ENCODE measurements around the gene FBL. TPM values are rescaled to one million over a fixed set of nuclear protein-coding genes. Genes with fewer than 3 reads are reported as not detected.
"Not testable (repeated sequence)": the region's sequence is repeated elsewhere in the genome, so short reads cannot be mapped to it uniquely, and the experiment has no call there.

The FBL gene
- polyA plus RNA-seq (2013) = 183 and 189 TPM in 2 replicates

- no CpG with 5 or more reads among the region's 57 CpGs for WGBS (ENCODE audit: extremely low coverage, insufficient coverage, insufficient read length)
- peaks cover 3% of the 10 kb centered on the region for H3K9me3 ChIP-seq (ENCODE audit: insufficient read depth, low read depth, low read length)
- peaks cover 12 to 16% of the 10 kb centered on the region in 2 experiments for H3K4me1 ChIP-seq (ENCODE audit: control insufficient read depth in 1 of 2, insufficient read depth in 2 of 2, low read length in 2 of 2)
- peak within 1 kb of the TSS; percentile 97 for H3K4ac ChIP-seq (ENCODE audit: low read depth, low read length)
- H3K36me3 ChIP-seq (ENCODE audit: control insufficient read depth in 1 of 2, insufficient read depth in 2 of 2, low read length in 2 of 2) = peaks cover 0 to under 1% of the 10 kb centered on the region in 2 experiments
- peak; percentile 94 to 99 for DNase-seq
- H3K79me2 ChIP-seq (ENCODE audit: control insufficient read depth, insufficient read depth, low read length, poor library complexity) = peaks cover 23% of the 10 kb centered on the region
- peak within 1 kb of the TSS; percentile 78 for H2BK120ac ChIP-seq (ENCODE audit: insufficient read depth, low read length, poor library complexity)
- peak within 1 kb of the TSS; percentile 91 for H3K14ac ChIP-seq (ENCODE audit: low read length)
- peak within 1 kb of the TSS; percentile 84 for H4K91ac ChIP-seq (ENCODE audit: low read depth, low read length)
- H2AFZ ChIP-seq (ENCODE audit: insufficient read depth, low read length, poor library complexity) = peak within 1 kb of the TSS; percentile 90
- peak within 1 kb of the TSS; percentile 100 for H4K12ac ChIP-seq (ENCODE audit: low read depth, low read length)
- H3K79me1 ChIP-seq (ENCODE audit: low read length) = peaks cover 7% of the 10 kb centered on the region
- H3K27me3 ChIP-seq (ENCODE audit: insufficient read depth, low read length) = no peaks in the 10 kb centered on the region
- no peak within 1 kb of the TSS for H3K23ac ChIP-seq (ENCODE audit: low read length)
- no peak within 1 kb of the TSS for H2BK12ac ChIP-seq (ENCODE audit: low read length)
- peak within 1 kb of the TSS; percentile 92 for H3K9ac ChIP-seq (ENCODE audit: low read length)
- peak within 1 kb of the TSS; percentile 86 for H3K4me3 ChIP-seq (ENCODE audit: low read depth, low read length)
- H4K8ac ChIP-seq (ENCODE audit: low read depth, low read length) = peak within 1 kb of the TSS; percentile 99
- H3K4me2 ChIP-seq (ENCODE audit: low read length) = peak within 1 kb of the TSS; percentile 82
- H3K18ac ChIP-seq (ENCODE audit: low read length) = peak within 1 kb of the TSS; percentile 85
- H3K27ac ChIP-seq (ENCODE audit: low read depth, low read length) = peak within 1 kb of the TSS; percentile 32
- H2AK5ac ChIP-seq (ENCODE audit: low read length) = peak within 1 kb of the TSS; percentile 40
- H2BK5ac ChIP-seq (ENCODE audit: low read depth, low read length, poor library complexity) = peak within 1 kb of the TSS; percentile 80
Observed at GRCh38 chr19:39845933-39846677, at the start of gene FBL. Gene FBL, minus strand, starts transcription at chr19:39846379. Its CDS starts 79 bp downstream, at chr19:39846300.

GRCh38 chr19:39895096-39895495 is 48.9 kb upstream of the FBL start:
- not testable (repeated sequence) for H2AK5ac ChIP-seq (ENCODE audit: low read length); H3K4me3 ChIP-seq (ENCODE audit: low read depth, low read length); H3K36me3 ChIP-seq (ENCODE audit: control insufficient read depth in 1 of 2, insufficient read depth in 2 of 2, low read length in 2 of 2); H3K4me2 ChIP-seq (ENCODE audit: low read length); H4K8ac ChIP-seq (ENCODE audit: low read depth, low read length); H3K27me3 ChIP-seq (ENCODE audit: insufficient read depth, low read length); H3K4ac ChIP-seq (ENCODE audit: low read depth, low read length); H3K14ac ChIP-seq (ENCODE audit: low read length); H3K9ac ChIP-seq (ENCODE audit: low read length); H4K12ac ChIP-seq (ENCODE audit: low read depth, low read length); H3K9me3 ChIP-seq (ENCODE audit: insufficient read depth, low read depth, low read length); H2BK12ac ChIP-seq (ENCODE audit: low read length); H3K79me1 ChIP-seq (ENCODE audit: low read length); H3K18ac ChIP-seq (ENCODE audit: low read length); H4K91ac ChIP-seq (ENCODE audit: low read depth, low read length); H2BK5ac ChIP-seq (ENCODE audit: low read depth, low read length, poor library complexity); H3K23ac ChIP-seq (ENCODE audit: low read length); DNase-seq; H3K79me2 ChIP-seq (ENCODE audit: control insufficient read depth, insufficient read depth, low read length, poor library complexity); H2AFZ ChIP-seq (ENCODE audit: insufficient read depth, low read length, poor library complexity); H2BK120ac ChIP-seq (ENCODE audit: insufficient read depth, low read length, poor library complexity); H3K4me1 ChIP-seq (ENCODE audit: control insufficient read depth in 1 of 2, insufficient read depth in 2 of 2, low read length in 2 of 2); H3K27ac ChIP-seq (ENCODE audit: low read depth, low read length)
- WGBS (ENCODE audit: extremely low coverage, insufficient coverage, insufficient read length) = no CpG with 5 or more reads among the region's 11 CpGs

DNA sequence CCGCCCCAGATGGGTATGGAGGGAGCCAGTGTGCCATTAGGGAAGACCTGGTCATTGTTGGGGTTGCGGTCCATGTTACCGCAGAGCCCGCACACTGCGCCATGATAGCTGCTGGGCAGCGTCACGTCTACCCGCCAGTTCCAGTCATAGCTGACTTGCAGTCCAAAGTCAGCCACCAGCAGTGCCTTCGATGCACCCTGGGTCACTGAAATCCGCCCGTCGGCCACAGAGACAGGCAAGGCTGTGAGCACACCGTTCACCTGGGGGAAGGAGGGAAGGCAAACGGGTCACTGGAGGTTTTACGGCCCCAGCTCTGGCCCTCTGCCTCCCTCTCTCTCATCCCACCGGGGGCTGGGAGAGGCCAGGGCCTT is 48.0 kb upstream of the FBL start:
- H3K79me1 ChIP-seq (ENCODE audit: low read length); H3K4me2 ChIP-seq (ENCODE audit: low read length); H3K14ac ChIP-seq (ENCODE audit: low read length); H3K23ac ChIP-seq (ENCODE audit: low read length); H3K4me1 ChIP-seq (ENCODE audit: control insufficient read depth in 1 of 2, insufficient read depth in 2 of 2, low read length in 2 of 2); H2BK12ac ChIP-seq (ENCODE audit: low read length); H3K4ac ChIP-seq (ENCODE audit: low read depth, low read length); DNase-seq; H2AK5ac ChIP-seq (ENCODE audit: low read length); H4K12ac ChIP-seq (ENCODE audit: low read depth, low read length); H3K9me3 ChIP-seq (ENCODE audit: insufficient read depth, low read depth, low read length); H2AFZ ChIP-seq (ENCODE audit: insufficient read depth, low read length, poor library complexity); H3K27me3 ChIP-seq (ENCODE audit: insufficient read depth, low read length); H4K91ac ChIP-seq (ENCODE audit: low read depth, low read length); H2BK5ac ChIP-seq (ENCODE audit: low read depth, low read length, poor library complexity); H3K27ac ChIP-seq (ENCODE audit: low read depth, low read length); H2BK120ac ChIP-seq (ENCODE audit: insufficient read depth, low read length, poor library complexity); H4K8ac ChIP-seq (ENCODE audit: low read depth, low read length); H3K4me3 ChIP-seq (ENCODE audit: low read depth, low read length); H3K79me2 ChIP-seq (ENCODE audit: control insufficient read depth, insufficient read depth, low read length, poor library complexity); H3K9ac ChIP-seq (ENCODE audit: low read length); H3K36me3 ChIP-seq (ENCODE audit: control insufficient read depth in 1 of 2, insufficient read depth in 2 of 2, low read length in 2 of 2); H3K18ac ChIP-seq (ENCODE audit: low read length): not testable (repeated sequence)
- no CpG with 5 or more reads among the region's 16 CpGs for WGBS (ENCODE audit: extremely low coverage, insufficient coverage, insufficient read length)

- not testable (repeated sequence) for H3K4ac ChIP-seq (ENCODE audit: low read depth, low read length); H3K27ac ChIP-seq (ENCODE audit: low read depth, low read length); H3K27me3 ChIP-seq (ENCODE audit: insufficient read depth, low read length); H4K12ac ChIP-seq (ENCODE audit: low read depth, low read length); H3K4me1 ChIP-seq (ENCODE audit: control insufficient read depth in 1 of 2, insufficient read depth in 2 of 2, low read length in 2 of 2); H3K79me2 ChIP-seq (ENCODE audit: control insufficient read depth, insufficient read depth, low read length, poor library complexity); H4K91ac ChIP-seq (ENCODE audit: low read depth, low read length); H3K4me3 ChIP-seq (ENCODE audit: low read depth, low read length); H3K18ac ChIP-seq (ENCODE audit: low read length); H2BK5ac ChIP-seq (ENCODE audit: low read depth, low read length, poor library complexity); H2AK5ac ChIP-seq (ENCODE audit: low read length); H4K8ac ChIP-seq (ENCODE audit: low read depth, low read length); H3K4me2 ChIP-seq (ENCODE audit: low read length); H2BK12ac ChIP-seq (ENCODE audit: low read length); H3K23ac ChIP-seq (ENCODE audit: low read length); H3K9me3 ChIP-seq (ENCODE audit: insufficient read depth, low read depth, low read length); H2BK120ac ChIP-seq (ENCODE audit: insufficient read depth, low read length, poor library complexity); H2AFZ ChIP-seq (ENCODE audit: insufficient read depth, low read length, poor library complexity); H3K9ac ChIP-seq (ENCODE audit: low read length); H3K36me3 ChIP-seq (ENCODE audit: control insufficient read depth in 1 of 2, insufficient read depth in 2 of 2, low read length in 2 of 2); H3K14ac ChIP-seq (ENCODE audit: low read length); DNase-seq; H3K79me1 ChIP-seq (ENCODE audit: low read length)
- WGBS (ENCODE audit: extremely low coverage, insufficient coverage, insufficient read length) = no CpG with 5 or more reads among the region's 29 CpGs
Observed at GRCh38 chr19:39893366-39894235, 47.4 kb upstream of the FBL start.
